HCT116 (cell line): ENCODE data around the gene DCTN1. TPM values are rescaled to one million over a fixed set of nuclear protein-coding genes. Genes with fewer than 3 reads are reported as not detected.

Source experiments
- ATAC-seq: fragments of 200-7000 bp; cut with Tn5 transposase; 2 replicates; pipeline ENCODE4 v1.9.1; 2020; ENCODE audit warnings: mild to moderate bottlenecking, moderate library complexity
- BruUV-seq: library from RNA; stranded (reverse); fragments of 400-500 nt; replicated peaks from 2 replicates; lab custom pipeline; 2021; lab: Mats Ljungman, UMichigan
- CTCF ChIA-PET: fragments of 300-600 bp; sonication (Branson Sonifier 250); formaldehyde crosslinking; loops from one replicate; lab custom pipeline; 2021; ENCODE audit warnings: antibody characterized with exemption; lab: Charles Lee
- POLR2A ChIA-PET: fragments of 300-600, 350-600 bp; sonication (Branson Sonifier 250); formaldehyde crosslinking; loops from one replicate; lab custom pipeline; 2021; ENCODE audit warnings: antibody characterized with exemption; lab: Charles Lee
- RAD21 ChIA-PET, 2 experiments: fragments of 300-600 bp; sonication (Branson Sonifier 250); formaldehyde crosslinking; loops; one replicate each; lab custom pipeline; 2023; ENCODE audit warnings: low total read pairs in 2 of 2; ENCODE audit not compliant: uncharacterized antibody in 2 of 2, unreplicated experiment in 2 of 2, low non-redundant PET in 1 of 2; lab: Charles Lee
- DNase-seq: peaks from one replicate; pipeline ENCODE4 v3.0.0-alpha.2; 2010; ENCODE audit warnings: low read depth, low spot score
- H2AFZ ChIP-seq: fragments of 200-600 bp; shearing (Covaris generic), sonication (generic); 2 replicates; pipeline ENCODE4 v1.6.1; 2017; ENCODE audit warnings: low read depth, mixed run types, mixed read lengths, antibody characterized with exemption, low read length; ENCODE audit not compliant: poor library complexity, severe bottlenecking
- H3K27ac ChIP-seq: 2 replicates; pipeline ENCODE4 v1.5.1; 2012; ENCODE audit warnings: low read depth, low read length
- H3K27me3 ChIP-seq: fragments of 200-600 bp; sonication (generic); 2 replicates; pipeline ENCODE4 v1.6.1; 2016; ENCODE audit warnings: mixed run types, low read length, mixed read lengths; ENCODE audit not compliant: insufficient read depth
- H3K36me3 ChIP-seq, 2 experiments: fragments of 200-500 bp in 1 of 2; fragments of 200-600 bp in 1 of 2; sonication (Bioruptor generic) in 1 of 2; sonication (generic) in 1 of 2; 2 replicates each; pipeline versions ENCODE4 v1.5.1 to v1.6.1; 2014 to 2016; ENCODE audit warnings: low read length in 2 of 2, inconsistent platforms in 1 of 2, mixed read lengths in 1 of 2, mixed run types in 1 of 2; ENCODE audit not compliant: insufficient read depth in 2 of 2, control insufficient read depth in 1 of 2
- H3K4me1 ChIP-seq, 2 experiments: fragments of 200-600 bp in 1 of 2; sonication (generic) in 1 of 2; 2 replicates each; pipeline versions ENCODE4 v1.5.1 to v1.6.1; 2012 to 2017; ENCODE audit warnings: low read length in 2 of 2, inconsistent platforms in 1 of 2, mild to moderate bottlenecking in 1 of 2, mixed read lengths in 1 of 2, mixed run types in 1 of 2, moderate library complexity in 1 of 2; ENCODE audit not compliant: insufficient read depth in 2 of 2, control insufficient read depth in 1 of 2
- H3K4me2 ChIP-seq: fragments of 200-600 bp; sonication (generic); 2 replicates; pipeline ENCODE4 v1.6.1; 2017; ENCODE audit warnings: mixed run types, low read length, mixed read lengths
- H3K4me3 ChIP-seq, 2 experiments: fragments of 200-600 bp in 1 of 2; sonication (generic) in 1 of 2; replicated peaks in 1 of 2; 2 replicates each; pipeline ENCODE4 v1.5.1; 2011 to 2016; ENCODE audit warnings: low read length in 2 of 2, control low read depth in 1 of 2, low read depth in 1 of 2, mild to moderate bottlenecking in 1 of 2, mixed read lengths in 1 of 2, mixed run types in 1 of 2
- H3K79me2 ChIP-seq: fragments of 200-600 bp; sonication (generic); 2 replicates; pipeline ENCODE4 v1.6.1; 2017; ENCODE audit warnings: mild to moderate bottlenecking, mixed run types, low read length, moderate library complexity, mixed read lengths; ENCODE audit not compliant: insufficient read depth
- H3K9ac ChIP-seq: fragments of 200-600 bp; sonication (generic); 2 replicates; pipeline ENCODE4 v1.6.1; 2016; ENCODE audit warnings: low read length, mixed read lengths
- H3K9me2 ChIP-seq: fragments of 200-600 bp; sonication (generic), shearing (Covaris generic); 2 replicates; pipeline ENCODE4 v1.6.1; 2017; ENCODE audit warnings: mixed run types, mild to moderate bottlenecking, moderate library complexity; ENCODE audit not compliant: insufficient read depth
- H3K9me3 ChIP-seq, 2 experiments: fragments of 200-500 bp in 1 of 2; fragments of 200-600 bp in 1 of 2; sonication (Bioruptor generic) in 1 of 2; sonication (generic) in 1 of 2; 2 replicates each; pipeline ENCODE4 v1.6.1; 2014 to 2017; ENCODE audit warnings: low read length in 2 of 2, mixed read lengths in 2 of 2, inconsistent platforms in 1 of 2, low read depth in 1 of 2, mild to moderate bottlenecking in 1 of 2, mixed run types in 1 of 2, moderate library complexity in 1 of 2; ENCODE audit not compliant: control insufficient read depth in 1 of 2, insufficient read depth in 1 of 2
- H4K20me1 ChIP-seq: fragments of 200-600 bp; sonication (generic), shearing (Covaris generic); 2 replicates; pipeline ENCODE4 v1.6.1; 2017; ENCODE audit warnings: mixed run types, mild to moderate bottlenecking, moderate library complexity; ENCODE audit not compliant: insufficient read depth
- CBX3 ChIP-seq: IDR thresholded peaks from 2 replicates; pipeline ENCODE4 v1.6.1; 2012; ENCODE audit warnings: low read depth
- CTCF ChIP-seq, 3 experiments: fragments of 200-600 bp in 1 of 3; sonication (generic) in 1 of 3; IDR thresholded peaks in 2 of 3; conservative IDR thresholded peaks in 1 of 3; 2 replicates each; pipeline ENCODE4 v1.5.1; 2012 to 2017; ENCODE audit warnings: low read depth in 2 of 3, low read length in 2 of 3, antibody characterized with exemption in 1 of 3, borderline replicate concordance in 1 of 3, control low read depth in 1 of 3, mild to moderate bottlenecking in 1 of 3, mixed read lengths in 1 of 3, mixed run types in 1 of 3, moderate library complexity in 1 of 3; ENCODE audit not compliant: insufficient read depth in 1 of 3
- EGR1 ChIP-seq: IDR thresholded peaks from 2 replicates; pipeline ENCODE4 v1.6.1; 2012; ENCODE audit warnings: low read depth
- EZH2 ChIP-seq: fragments of 200-600 bp; sonication (generic); IDR thresholded peaks from 2 replicates; pipeline ENCODE4 v1.6.1; 2017; ENCODE audit warnings: antibody characterized with exemption, mixed run types
- MAX ChIP-seq: IDR thresholded peaks from 2 replicates; pipeline ENCODE4 v1.6.1; 2012
- POLR2AphosphoS5 ChIP-seq: IDR thresholded peaks from 2 replicates; pipeline ENCODE4 v1.6.1; 2011; ENCODE audit warnings: mild to moderate bottlenecking, low read depth, low read length, moderate library complexity
- RAD21 ChIP-seq: IDR thresholded peaks from 2 replicates; pipeline ENCODE4 v1.6.1; 2012; ENCODE audit warnings: low read depth, mild to moderate bottlenecking
- REST ChIP-seq: IDR thresholded peaks from 2 replicates; pipeline ENCODE4 v1.6.1; 2012; ENCODE audit warnings: low read depth
- SP1 ChIP-seq: IDR thresholded peaks from 2 replicates; pipeline ENCODE4 v1.6.1; 2012; ENCODE audit warnings: low read depth
- SRF ChIP-seq: IDR thresholded peaks from 2 replicates; pipeline ENCODE4 v1.6.1; 2012; ENCODE audit warnings: low read depth
- ZFX ChIP-seq: fragments of 450-650 bp; IDR thresholded peaks from 2 replicates; pipeline ENCODE4 v1.6.1; 2017
- ZNF274 ChIP-seq: fragments of 200-500 bp; sonication (Bioruptor generic); IDR thresholded peaks from 2 replicates; pipeline ENCODE4 v1.6.1; 2014; ENCODE audit warnings: mild to moderate bottlenecking, low read depth, low read length, inconsistent platforms
- intact Hi-C: fragments of 100-400 bp; cut with micrococcal nuclease; formaldehyde crosslinking; loops from 2 replicates; pipeline ENCODE4 v1.10.0; 2022
- total RNA-seq: library from RNA; stranded (reverse); gene quantifications from one replicate; pipeline ENCODE4 v1.2.1, GENCODE V29; 2021; ENCODE audit not compliant: unreplicated experiment

Gene DCTN1
- total RNA-seq, 1 experiment from 2014 or later: 129 TPM

- Histone ChIP-seq H3K4me2 (no peak overlapping the region), H3K4me3 (no peak overlapping the region), H3K9ac (no peak overlapping the region), H3K9me2 (no peaks in the 10 kb centered on the region), H3K27ac (no peak overlapping the region), H4K20me1 (no peaks in the 10 kb centered on the region), H3K27me3 (no peaks in the 10 kb centered on the region), H3K79me2 (no peaks in the 10 kb centered on the region), H3K9me3 (no peaks in the 10 kb centered on the region), H3K4me1 (no peaks in the 10 kb centered on the region), H3K36me3 (no peaks in the 10 kb centered on the region), H2AFZ (no peak overlapping the region)
- intact Hi-C loops: no loop called here
- DNase-seq (no peak), ATAC-seq (no peak)
- TF ChIP-seq POLR2AphosphoS5 (no peak), CBX3 (no peak), RAD21 (no peak), ZNF274 (no peak)
- no TSS peak for BruUV-seq
- ChIA-PET POLR2A (no interaction called here), RAD21 (no interaction called here), CTCF (interaction anchor here (5.7 kb wide), 1 partner anchor 14 kb away, joined by 45 read pairs; no protein-coding TSS in a partner anchor)
Observed at GRCh38 chr2:74321737-74322136, 58.4 kb downstream of the DCTN1 start.

- CTCF ChIA-PET: no interaction called here
- BruUV-seq: no TSS peak
- Histone ChIP-seq H3K36me3 (no peaks in the 10 kb centered on the region), H2AFZ (no peak overlapping the region), H3K27me3 (no peaks in the 10 kb centered on the region), H4K20me1 (no peaks in the 10 kb centered on the region), H3K4me2 (no peak overlapping the region), H3K79me2 (no peaks in the 10 kb centered on the region), H3K9me2 (no peaks in the 10 kb centered on the region), H3K27ac (no peak overlapping the region), H3K4me3 (no peak overlapping the region), H3K9ac (no peak overlapping the region), H3K9me3 (no peaks in the 10 kb centered on the region), H3K4me1 (no peaks in the 10 kb centered on the region)
- RAD21 ChIA-PET: no interaction called here
- TF ChIP-seq MAX (no peak), EGR1 (no peak), ZFX (no peak), EZH2 (no peak), CTCF (IDR thresholded peaks at IDR 0.05 in 2 of 3, conservative IDR thresholded peaks at IDR 0.05 in 1 of 3; ENCODE audit: borderline replicate concordance in 1 of 3, insufficient read depth in 1 of 3, low read depth in 2 of 3, low read length in 2 of 3) (no peak), POLR2AphosphoS5 (no peak), ZNF274 (no peak), REST (no peak), SP1 (no peak), SRF (no peak)
- intact Hi-C loops: no loop called here
- no peak for ATAC-seq
- POLR2A ChIA-PET: no interaction called here
- DNase-seq: no peak
Observed at GRCh38 chr2:74317701-74318100, 62.4 kb downstream of the DCTN1 start.
